A673 (cell line): Measurements from ENCODE around the gene SRSF9. TPM values are rescaled to one million over a fixed set of nuclear protein-coding genes. Genes with fewer than 3 reads are reported as not detected.
"Not testable (repeated sequence)": the region's sequence is repeated elsewhere in the genome, so short reads cannot be mapped to it uniquely, and the experiment has no call there.

Experiments
- BruUV-seq: library from RNA; stranded (reverse); fragments of 400-500 nt; replicated peaks from 2 replicates; lab custom pipeline; 2021; lab: Mats Ljungman, UMichigan
- CTCF ChIA-PET: fragments of 300-600 bp; sonication (Branson Sonifier 250); formaldehyde crosslinking; loops from one replicate; lab custom pipeline; 2022; ENCODE audit warnings: antibody characterized with exemption; lab: Charles Lee
- POLR2A ChIA-PET: fragments of 300-600 bp; sonication (Branson Sonifier 250); formaldehyde crosslinking; loops from one replicate; lab custom pipeline; 2022; ENCODE audit warnings: antibody characterized with exemption; ENCODE audit not compliant: low non-redundant PET; lab: Charles Lee
- DNase-seq: peaks from one replicate; pipeline ENCODE4 v3.0.0-alpha.2; 2015; ENCODE audit warnings: low spot score
- H3K27ac ChIP-seq: fragments of 200-600 bp; sonication (generic); 2 replicates; pipeline ENCODE4 v1.5.1; 2016; ENCODE audit warnings: mixed run types, low read depth, mild to moderate bottlenecking, mixed read lengths, antibody characterized with exemption, low read length; ENCODE audit not compliant: poor library complexity, severe bottlenecking
- H3K27me3 ChIP-seq: fragments of 200-600 bp; sonication (generic); replicated peaks from 2 replicates; pipeline ENCODE4 v1.6.1; 2017; ENCODE audit warnings: mixed run types, low read depth, mild to moderate bottlenecking, mixed read lengths, antibody characterized with exemption, low read length; ENCODE audit not compliant: insufficient read depth, poor library complexity
- H3K36me3 ChIP-seq: fragments of 200-600 bp; sonication (generic); 2 replicates; pipeline ENCODE4 v1.6.1; 2016; ENCODE audit warnings: mixed run types, mild to moderate bottlenecking, mixed read lengths, antibody characterized with exemption, low read length; ENCODE audit not compliant: insufficient read depth, poor library complexity, severe bottlenecking
- H3K4me1 ChIP-seq: fragments of 200-600 bp; sonication (generic); 2 replicates; pipeline ENCODE4 v1.6.1; 2017; ENCODE audit warnings: mixed run types, mild to moderate bottlenecking, mixed read lengths, antibody characterized with exemption, low read length; ENCODE audit not compliant: insufficient read depth, poor library complexity, severe bottlenecking
- H3K4me3 ChIP-seq: fragments of 200-600 bp; sonication (generic); 2 replicates; pipeline ENCODE4 v1.5.1; 2016; ENCODE audit warnings: low read depth, mixed run types, mild to moderate bottlenecking, mixed read lengths, low read length; ENCODE audit not compliant: poor library complexity, severe bottlenecking
- H3K9me3 ChIP-seq: fragments of 200-600 bp; sonication (generic); 2 replicates; pipeline ENCODE4 v1.6.1; 2016; ENCODE audit warnings: mixed run types, low read depth, mild to moderate bottlenecking, mixed read lengths, antibody characterized with exemption, low read length; ENCODE audit not compliant: poor library complexity, severe bottlenecking
- CTCF ChIP-seq: fragments of 300-800, 200-600 bp; sonication (generic); conservative IDR thresholded peaks from 2 replicates; pipeline ENCODE4 v1.5.1; 2017; ENCODE audit warnings: low read depth, mild to moderate bottlenecking, antibody characterized with exemption, low read length, moderate library complexity, mixed read lengths
- EZH2 ChIP-seq: fragments of 200-600 bp; sonication (generic); IDR thresholded peaks from 2 replicates; pipeline ENCODE4 v1.6.1; 2017; ENCODE audit warnings: borderline replicate concordance, low read depth, mild to moderate bottlenecking, mixed read lengths, antibody characterized with exemption, low read length; ENCODE audit not compliant: poor library complexity, severe bottlenecking
- intact Hi-C: fragments of 100-400 bp; cut with micrococcal nuclease; formaldehyde crosslinking; loops from one replicate; pipeline ENCODE4 v1.10.0; 2022; ENCODE audit not compliant: unreplicated experiment
- total RNA-seq: library from RNA; stranded (reverse); gene quantifications from 2 replicates; pipeline ENCODE4 v1.2.3, GENCODE V29; 2021

SRSF9 gene
- total RNA-seq, 1 experiment from 2014 or later: 328 TPM

- Histone ChIP-seq H3K9me3 (no peaks in the 10 kb centered on the region), H3K27ac (no peak overlapping the region), H3K4me1 (no peaks in the 10 kb centered on the region), H3K4me3 (no peak overlapping the region), H3K27me3 (no peaks in the 10 kb centered on the region), H3K36me3 (peaks cover 72% of the 10 kb centered on the region)
- no peak for TF ChIP-seq EZH2
- no peak for TF ChIP-seq CTCF
- DNase-seq: no peak
- ChIA-PET CTCF (no interaction called here), POLR2A (no interaction called here)
- no TSS peak for BruUV-seq
- intact Hi-C loops: no loop called here
Measured at GRCh38 chr12:120455302-120455701, 14.2 kb downstream of the SRSF9 start.

GRCh38 chr12:120453977-120454376, 15.6 kb downstream of the SRSF9 start:
- intact Hi-C loops: no loop called here
- POLR2A ChIA-PET: no interaction called here
- DNase-seq: peak; percentile 52

GRCh38 chr12:120453060-120453750, 16.3 kb downstream of the SRSF9 start:
- BruUV-seq: no TSS peak
- no peaks in the 10 kb centered on the region for H3K27me3 ChIP-seq
- CTCF ChIA-PET: interaction anchor here (0.6 kb wide), 1 partner anchor 483 kb away, joined by 10 read pairs; no protein-coding TSS in a partner anchor
- no peak overlapping the region for H3K4me3 ChIP-seq
- no peak for DNase-seq
- intact Hi-C loops: no loop called here
- TF ChIP-seq CTCF (no peak), EZH2 (no peak)
- POLR2A ChIA-PET: no interaction called here
- H3K4me1 ChIP-seq: no peaks in the 10 kb centered on the region
- peaks cover 64% of the 10 kb centered on the region for H3K36me3 ChIP-seq
- H3K27ac ChIP-seq: no peak overlapping the region
- H3K9me3 ChIP-seq: no peaks in the 10 kb centered on the region

More at GRCh38 chr12:120453977-120454376, 15.6 kb downstream of the SRSF9 start:
- Histone ChIP-seq H3K36me3 (peaks cover 70% of the 10 kb centered on the region), H3K9me3 (no peaks in the 10 kb centered on the region), H3K4me1 (no peaks in the 10 kb centered on the region), H3K27ac (no peak overlapping the region), H3K4me3 (no peak overlapping the region), H3K27me3 (no peaks in the 10 kb centered on the region)
- TF ChIP-seq EZH2 (no peak), CTCF (peak; percentile 76)
- no TSS peak for BruUV-seq
- CTCF ChIA-PET: no interaction called here

GRCh38 chr12:120452524-120452923, 17.0 kb downstream of the SRSF9 start:
- POLR2A ChIA-PET: not testable (repeated sequence)

More at GRCh38 chr12:120452524-120452923, 17.0 kb downstream of the SRSF9 start:
- BruUV-seq, H3K9me3 ChIP-seq, H3K27me3 ChIP-seq, H3K4me3 ChIP-seq, H3K27ac ChIP-seq, intact Hi-C loops, H3K4me1 ChIP-seq, DNase-seq: not testable (repeated sequence)
- CTCF ChIA-PET: interaction anchor here (0.6 kb wide), 1 partner anchor 483 kb away, joined by 10 read pairs; no protein-coding TSS in a partner anchor
- H3K36me3 ChIP-seq: peaks cover 57% of the 10 kb centered on the region
